Loucy (cell line): Measurements from ENCODE around the gene ASZ1.
"Not testable (repeated sequence)": the region's sequence is repeated elsewhere in the genome, so short reads cannot be mapped to it uniquely, and the experiment has no call there.

Source experiments
- EZH2phosphoT487 ChIP-seq: fragments of 200-600 bp; IDR thresholded peaks from 2 replicates; pipeline ENCODE4 v1.6.1; 2018; ENCODE audit warnings: antibody characterized with exemption, mild to moderate bottlenecking, moderate library complexity, borderline replicate concordance
- TF ChIP-seq, protein P1 (sequence below): fragments of 200-600 bp; sonication (generic); conservative IDR thresholded peaks from 2 replicates; pipeline ENCODE4 v1.5.1; 2014; ENCODE audit warnings: mild to moderate bottlenecking, antibody characterized with exemption, low read length

GRCh38 chr7:117414591-117414990 is 12.7 kb downstream of the ASZ1 start:
- TF ChIP-seq, protein P1, sequence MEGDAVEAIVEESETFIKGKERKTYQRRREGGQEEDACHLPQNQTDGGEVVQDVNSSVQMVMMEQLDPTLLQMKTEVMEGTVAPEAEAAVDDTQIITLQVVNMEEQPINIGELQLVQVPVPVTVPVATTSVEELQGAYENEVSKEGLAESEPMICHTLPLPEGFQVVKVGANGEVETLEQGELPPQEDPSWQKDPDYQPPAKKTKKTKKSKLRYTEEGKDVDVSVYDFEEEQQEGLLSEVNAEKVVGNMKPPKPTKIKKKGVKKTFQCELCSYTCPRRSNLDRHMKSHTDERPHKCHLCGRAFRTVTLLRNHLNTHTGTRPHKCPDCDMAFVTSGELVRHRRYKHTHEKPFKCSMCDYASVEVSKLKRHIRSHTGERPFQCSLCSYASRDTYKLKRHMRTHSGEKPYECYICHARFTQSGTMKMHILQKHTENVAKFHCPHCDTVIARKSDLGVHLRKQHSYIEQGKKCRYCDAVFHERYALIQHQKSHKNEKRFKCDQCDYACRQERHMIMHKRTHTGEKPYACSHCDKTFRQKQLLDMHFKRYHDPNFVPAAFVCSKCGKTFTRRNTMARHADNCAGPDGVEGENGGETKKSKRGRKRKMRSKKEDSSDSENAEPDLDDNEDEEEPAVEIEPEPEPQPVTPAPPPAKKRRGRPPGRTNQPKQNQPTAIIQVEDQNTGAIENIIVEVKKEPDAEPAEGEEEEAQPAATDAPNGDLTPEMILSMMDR = not testable (repeated sequence)
- TF ChIP-seq EZH2phosphoT487 = not testable (repeated sequence)
